ENCODE results near the gene MAP6D1. TPM values are rescaled to one million over a fixed set of nuclear protein-coding genes. Genes with fewer than 3 reads are reported as not detected.

The MAP6D1 gene
- total RNA-seq, 1 experiment from 2014 or later = 2.9 TPM

GRCh38 chr3:183775781-183776180, 49.6 kb downstream of the MAP6D1 start:
- Histone ChIP-seq H3K4me1 (no peaks in the 10 kb centered on the region), H3K9me3 (no peaks in the 10 kb centered on the region), H3K27me3 (replicated peaks; ENCODE audit: control insufficient read depth, insufficient read depth, low read length) (no peaks in the 10 kb centered on the region), H3K4me3 (ENCODE audit: low read depth, low read length) (no peak overlapping the region), H3K36me3 (ENCODE audit: control insufficient read depth, insufficient read depth, low read length) (peaks cover 9% of the 10 kb centered on the region; the same call in 1 of the 2 replicates)
- ChIA-PET CTCF (no interaction called here), POLR2A (no interaction called here)
- DNase-seq = no peak
- TF ChIP-seq, protein P1, sequence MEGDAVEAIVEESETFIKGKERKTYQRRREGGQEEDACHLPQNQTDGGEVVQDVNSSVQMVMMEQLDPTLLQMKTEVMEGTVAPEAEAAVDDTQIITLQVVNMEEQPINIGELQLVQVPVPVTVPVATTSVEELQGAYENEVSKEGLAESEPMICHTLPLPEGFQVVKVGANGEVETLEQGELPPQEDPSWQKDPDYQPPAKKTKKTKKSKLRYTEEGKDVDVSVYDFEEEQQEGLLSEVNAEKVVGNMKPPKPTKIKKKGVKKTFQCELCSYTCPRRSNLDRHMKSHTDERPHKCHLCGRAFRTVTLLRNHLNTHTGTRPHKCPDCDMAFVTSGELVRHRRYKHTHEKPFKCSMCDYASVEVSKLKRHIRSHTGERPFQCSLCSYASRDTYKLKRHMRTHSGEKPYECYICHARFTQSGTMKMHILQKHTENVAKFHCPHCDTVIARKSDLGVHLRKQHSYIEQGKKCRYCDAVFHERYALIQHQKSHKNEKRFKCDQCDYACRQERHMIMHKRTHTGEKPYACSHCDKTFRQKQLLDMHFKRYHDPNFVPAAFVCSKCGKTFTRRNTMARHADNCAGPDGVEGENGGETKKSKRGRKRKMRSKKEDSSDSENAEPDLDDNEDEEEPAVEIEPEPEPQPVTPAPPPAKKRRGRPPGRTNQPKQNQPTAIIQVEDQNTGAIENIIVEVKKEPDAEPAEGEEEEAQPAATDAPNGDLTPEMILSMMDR (IDR thresholded peaks at IDR 0.05; ENCODE audit: insufficient read depth in 1 of 2, low read depth in 1 of 2, low read length in 1 of 2, severe bottlenecking in 1 of 2, unreplicated experiment in 1 of 2) = no peak
- Mint-ChIP-seq H3K27ac (ENCODE audit: unreplicated experiment) (no peak overlapping the region), H3K4me3 (ENCODE audit: unreplicated experiment) (no peak overlapping the region), H3K4me1 (ENCODE audit: low read depth, unreplicated experiment) (no peaks in the 10 kb centered on the region), H3K27me3 (ENCODE audit: insufficient read depth, unreplicated experiment) (no peaks in the 10 kb centered on the region), H3K9me3 (ENCODE audit: unreplicated experiment) (no peaks in the 10 kb centered on the region), H3K36me3 (ENCODE audit: insufficient read depth, unreplicated experiment) (peaks cover 90% of the 10 kb centered on the region)
- BruUV-seq (replicated peaks) = no TSS peak
- intact Hi-C loops (cut with micrococcal nuclease; ENCODE audit: unreplicated experiment) = no loop called here

DNA sequence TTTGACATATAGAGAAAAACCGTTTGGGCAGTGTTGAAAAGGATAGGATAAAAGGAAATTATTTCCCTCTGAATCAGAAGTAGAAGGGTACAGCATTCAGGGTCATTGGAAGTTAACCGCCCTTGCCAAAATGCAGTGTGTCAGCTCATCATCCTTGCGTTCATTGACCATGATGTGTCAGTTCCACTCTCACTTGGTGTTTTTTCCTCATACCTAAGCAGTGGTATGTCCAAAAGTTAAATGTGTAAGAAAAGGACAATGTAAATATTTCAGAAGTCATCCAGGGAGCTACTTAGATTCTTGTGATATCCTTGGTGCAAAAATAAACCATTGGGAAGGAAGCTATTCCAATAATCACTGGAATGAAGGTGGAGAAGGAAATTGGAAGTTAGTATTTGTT, 50.7 kb downstream of the MAP6D1 start:
- Mint-ChIP-seq H3K27me3 (ENCODE audit: insufficient read depth, unreplicated experiment) (no peaks in the 10 kb centered on the region), H3K9me3 (ENCODE audit: unreplicated experiment) (no peaks in the 10 kb centered on the region), H3K4me1 (ENCODE audit: low read depth, unreplicated experiment) (no peaks in the 10 kb centered on the region), H3K27ac (ENCODE audit: unreplicated experiment) (no peak overlapping the region), H3K36me3 (ENCODE audit: insufficient read depth, unreplicated experiment) (peaks cover 87% of the 10 kb centered on the region), H3K4me3 (ENCODE audit: unreplicated experiment) (no peak overlapping the region)
- H3K36me3 ChIP-seq (ENCODE audit: control insufficient read depth, insufficient read depth, low read length) = peaks cover 7% of the 10 kb centered on the region; the same call in 1 of the 2 replicates
- H3K27me3 ChIP-seq (replicated peaks; ENCODE audit: control insufficient read depth, insufficient read depth, low read length) = no peaks in the 10 kb centered on the region
- no TSS peak for BruUV-seq (replicated peaks)
- CTCF ChIA-PET = no interaction called here
- TF ChIP-seq, protein P1 (IDR thresholded peaks at IDR 0.05; ENCODE audit: insufficient read depth in 1 of 2, low read depth in 1 of 2, low read length in 1 of 2, severe bottlenecking in 1 of 2, unreplicated experiment in 1 of 2) = no peak
- POLR2A ChIA-PET = no interaction called here
- no peak overlapping the region for H3K4me3 ChIP-seq (ENCODE audit: low read depth, low read length)
- DNase-seq = no peak
- intact Hi-C loops (cut with micrococcal nuclease; ENCODE audit: unreplicated experiment) = no loop called here
- no peaks in the 10 kb centered on the region for H3K4me1 ChIP-seq
- H3K9me3 ChIP-seq = no peaks in the 10 kb centered on the region

GRCh38 chr3:183769453-183769852, 55.9 kb downstream of the MAP6D1 start:
- H3K4me1 Mint-ChIP-seq (ENCODE audit: low read depth, unreplicated experiment) = peaks cover 15% of the 10 kb centered on the region
- H3K4me3 Mint-ChIP-seq (ENCODE audit: unreplicated experiment) = no peak overlapping the region
- H3K9me3 ChIP-seq = no peaks in the 10 kb centered on the region
- DNase-seq = no peak
- intact Hi-C loops (cut with micrococcal nuclease; ENCODE audit: unreplicated experiment) = loop anchor here (5.0 kb wide), 3 partner anchors 132 to 587 kb away; partner anchors contain the start of gene KLHL24
- H3K27me3 ChIP-seq (replicated peaks; ENCODE audit: control insufficient read depth, insufficient read depth, low read length) = no peaks in the 10 kb centered on the region
- POLR2A ChIA-PET = no interaction called here
- BruUV-seq (replicated peaks) = no TSS peak
- CTCF ChIA-PET = no interaction called here
- TF ChIP-seq, protein P1 (IDR thresholded peaks at IDR 0.05; ENCODE audit: insufficient read depth in 1 of 2, low read depth in 1 of 2, low read length in 1 of 2, severe bottlenecking in 1 of 2, unreplicated experiment in 1 of 2) = no peak
- peaks cover 8% of the 10 kb centered on the region; the same call in 1 of the 2 replicates for H3K36me3 ChIP-seq (ENCODE audit: control insufficient read depth, insufficient read depth, low read length)
- no peak overlapping the region for H3K4me3 ChIP-seq (ENCODE audit: low read depth, low read length)
- H3K9me3 Mint-ChIP-seq (ENCODE audit: unreplicated experiment) = no peaks in the 10 kb centered on the region
- H3K27me3 Mint-ChIP-seq (ENCODE audit: insufficient read depth, unreplicated experiment) = no peaks in the 10 kb centered on the region
- H3K4me1 ChIP-seq = peaks cover 16% of the 10 kb centered on the region
- H3K27ac Mint-ChIP-seq (ENCODE audit: unreplicated experiment) = peak overlapping the region; percentile 35
- H3K36me3 Mint-ChIP-seq (ENCODE audit: insufficient read depth, unreplicated experiment) = peaks cover 84% of the 10 kb centered on the region
